ENCODE measurements around the gene SPON1.

The SPON1 gene

DNA sequence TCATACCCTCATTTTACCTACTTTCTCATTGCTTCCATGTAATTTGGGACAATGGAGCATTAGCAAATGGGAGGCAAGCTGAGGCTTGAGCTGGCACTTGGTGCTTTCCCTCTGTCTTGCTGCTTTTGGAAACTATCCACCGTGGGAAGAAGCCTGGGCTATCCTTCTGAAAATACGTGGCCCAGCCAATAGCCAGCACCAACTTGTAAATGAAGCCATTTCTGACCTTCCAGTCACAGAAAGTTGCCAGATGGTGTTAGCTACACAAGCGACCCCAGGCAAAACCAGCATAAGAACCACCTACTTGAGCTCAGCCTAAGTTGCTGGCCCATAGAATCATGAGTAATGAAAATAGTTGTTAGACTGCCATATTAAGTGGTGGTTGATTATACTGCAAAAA is 18.5 kb upstream of the SPON1 start:
- no peak for DNase-seq (ENCODE audit: low read depth in 2 of 2)

DNA sequence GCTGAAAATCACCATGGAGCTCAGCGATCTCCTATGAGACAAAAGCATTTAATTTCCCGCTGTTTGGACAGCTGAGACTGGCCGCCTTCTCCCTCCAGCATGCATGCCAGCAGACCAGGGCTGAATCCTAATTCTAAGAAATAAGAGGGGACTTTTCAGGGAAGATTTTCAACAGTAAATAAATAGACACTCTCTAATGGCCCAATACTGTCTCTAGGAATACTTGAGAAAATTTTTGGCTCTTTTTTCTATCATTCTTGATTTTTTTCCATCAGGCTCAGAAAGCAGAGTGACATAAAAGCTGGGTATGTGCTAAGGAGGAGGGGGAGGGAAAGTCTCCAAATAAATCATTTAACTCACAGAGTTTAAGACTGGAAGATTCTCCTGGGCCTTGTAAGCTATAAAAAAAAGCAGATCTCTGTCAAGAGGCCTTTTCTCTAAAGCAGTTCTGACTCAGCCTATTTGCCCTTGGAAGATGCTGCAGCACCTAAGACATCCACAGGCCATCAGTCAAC is 17.6 kb upstream of the SPON1 start:
- DNase-seq (ENCODE audit: low read depth in 2 of 2): no peak

DNA sequence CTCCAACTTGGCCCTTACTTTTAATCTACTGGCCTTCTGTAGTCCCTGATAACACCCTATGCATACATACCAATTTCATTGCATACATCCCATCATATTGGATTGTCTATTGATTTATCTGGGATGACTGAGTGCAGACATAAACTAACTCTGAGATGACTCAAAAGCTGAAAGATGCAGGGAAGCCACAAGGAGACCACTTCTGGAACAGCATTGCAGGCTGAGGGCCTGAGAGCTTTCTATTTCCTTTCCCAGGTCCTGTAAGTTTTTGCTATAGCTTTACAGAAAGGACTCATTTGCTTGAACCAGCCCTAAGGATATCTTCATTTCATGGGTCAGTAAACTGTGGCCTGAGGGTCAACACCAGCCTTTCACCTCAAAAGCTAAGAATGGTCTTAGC is 15.1 kb upstream of the SPON1 start:
- no peak for DNase-seq (ENCODE audit: low read depth in 2 of 2)

DNA sequence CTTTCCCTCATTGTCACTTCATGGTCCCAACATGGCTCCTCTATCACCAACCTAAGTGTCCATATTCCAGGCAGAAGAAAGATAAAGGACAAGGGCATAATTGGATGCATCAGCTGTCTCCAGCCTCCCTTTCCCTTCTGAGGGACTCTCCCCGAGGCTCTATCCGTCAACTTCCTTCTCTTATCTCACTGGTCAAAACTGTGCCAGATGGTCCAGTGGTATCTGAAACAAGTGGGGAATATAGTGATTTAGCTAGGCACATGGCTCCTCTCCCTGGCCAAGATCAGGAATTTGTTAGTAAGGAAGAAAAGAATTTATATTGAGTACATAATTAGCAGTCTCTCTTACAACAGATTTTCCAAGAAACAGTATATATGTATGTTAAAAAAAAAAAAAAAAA is 12.6 kb upstream of the SPON1 start:
- no peak for DNase-seq (ENCODE audit: low read depth in 2 of 2)

DNA sequence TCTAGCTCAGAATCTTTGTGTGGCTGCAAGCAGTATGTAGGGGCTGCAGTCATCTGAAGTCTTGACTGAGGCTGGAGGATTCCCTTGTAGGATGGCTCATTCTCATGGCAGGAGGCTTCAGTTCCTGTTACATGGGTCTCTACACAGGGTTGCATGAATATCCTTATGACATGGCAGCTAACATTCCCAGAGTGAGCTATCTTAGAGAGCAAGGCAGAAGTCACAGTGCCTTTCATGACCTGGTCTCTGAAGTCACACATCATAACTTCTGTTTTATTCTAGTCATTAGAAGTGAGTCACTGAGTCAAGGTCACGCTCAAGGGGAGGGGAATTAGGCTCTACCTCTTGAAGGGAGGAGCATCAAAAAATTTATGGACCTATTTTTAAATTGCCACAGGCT is 10.3 kb upstream of the SPON1 start:
- DNase-seq (ENCODE audit: low read depth in 2 of 2): no peak

DNA sequence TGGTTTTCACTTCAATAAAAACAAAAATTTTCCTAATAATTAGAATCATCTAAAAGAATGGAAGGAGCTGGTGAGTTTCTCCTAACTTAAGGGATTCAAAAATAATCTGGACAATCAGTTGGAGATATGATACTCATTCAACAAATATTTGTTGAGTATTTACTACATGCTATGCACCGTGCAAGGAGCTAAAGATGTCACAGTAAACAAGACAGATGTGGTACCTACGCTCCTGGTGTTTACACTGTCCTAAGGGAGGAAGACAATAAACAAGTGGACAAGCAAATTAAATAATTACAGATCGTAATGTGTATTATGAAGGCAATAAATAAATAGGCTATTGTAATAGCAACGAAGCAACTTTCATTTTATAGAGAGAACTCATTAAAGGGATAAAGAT is 9.9 kb upstream of the SPON1 start:
- no peak for DNase-seq (ENCODE audit: low read depth in 2 of 2)

DNA sequence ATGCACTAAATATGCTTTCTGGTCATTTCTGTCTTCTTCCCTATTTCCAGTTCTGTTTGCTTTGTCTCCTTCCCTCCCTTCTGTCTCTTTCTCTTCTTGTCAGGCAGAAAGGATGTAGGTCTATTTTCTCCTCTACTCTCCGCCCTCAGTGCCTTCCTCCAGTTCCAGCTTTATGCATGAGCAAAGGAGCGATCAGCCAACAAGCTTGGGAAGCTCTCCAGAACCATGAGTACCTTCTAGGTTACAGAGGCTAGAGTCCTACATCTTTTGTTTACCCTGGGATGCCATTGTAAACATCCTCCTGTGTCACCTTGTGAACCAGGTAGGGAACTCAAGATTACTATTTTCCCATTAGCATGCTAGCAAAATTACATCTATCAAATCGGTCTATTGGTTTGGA is 7.9 kb upstream of the SPON1 start:
- no peak for DNase-seq (ENCODE audit: low read depth in 2 of 2)

DNA sequence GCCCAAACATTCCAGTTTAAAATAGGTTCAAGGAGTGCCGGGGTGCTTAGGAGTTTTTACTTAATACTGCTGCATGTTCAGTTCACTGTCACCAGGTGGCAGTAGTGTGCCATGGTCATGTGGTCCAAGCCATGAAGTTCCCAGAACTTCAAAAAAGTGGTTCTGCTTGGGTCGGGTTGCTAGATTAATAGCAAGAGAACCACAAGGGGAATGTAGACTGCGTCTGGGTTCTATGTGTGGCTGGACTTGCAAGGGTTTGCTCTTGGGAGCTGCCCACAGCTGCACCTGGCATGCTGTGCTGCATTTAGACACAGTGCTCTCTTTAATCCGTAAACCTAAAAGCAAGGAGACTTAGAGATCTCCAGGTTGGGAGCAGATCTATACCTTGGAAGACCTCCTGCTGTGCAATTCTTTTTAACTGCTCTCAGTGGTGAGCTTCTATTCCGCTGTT is 6.5 kb upstream of the SPON1 start:
- peak; percentile 30 to 54 for DNase-seq (ENCODE audit: low read depth in 2 of 2)

DNA sequence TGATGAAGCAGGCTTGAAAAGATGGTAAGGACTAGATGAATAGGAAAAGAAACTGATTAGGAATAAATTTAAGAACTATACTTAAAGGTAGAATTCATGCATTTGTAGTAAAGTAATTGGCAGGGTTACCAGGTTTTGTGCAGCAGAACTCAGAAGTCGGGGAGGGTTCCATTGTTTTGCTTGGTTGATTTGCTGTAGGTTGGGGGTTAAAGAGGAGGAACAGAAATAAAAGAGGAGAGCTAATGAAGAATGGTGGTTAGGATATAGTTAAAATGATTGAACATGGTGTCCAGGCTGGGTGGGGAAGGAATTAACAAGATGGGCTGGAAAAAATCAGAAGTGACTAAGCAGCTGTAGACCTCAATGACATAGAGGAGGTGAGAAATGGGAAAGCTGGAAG is 5.5 kb upstream of the SPON1 start:
- DNase-seq (ENCODE audit: low read depth in 2 of 2): no peak

DNA sequence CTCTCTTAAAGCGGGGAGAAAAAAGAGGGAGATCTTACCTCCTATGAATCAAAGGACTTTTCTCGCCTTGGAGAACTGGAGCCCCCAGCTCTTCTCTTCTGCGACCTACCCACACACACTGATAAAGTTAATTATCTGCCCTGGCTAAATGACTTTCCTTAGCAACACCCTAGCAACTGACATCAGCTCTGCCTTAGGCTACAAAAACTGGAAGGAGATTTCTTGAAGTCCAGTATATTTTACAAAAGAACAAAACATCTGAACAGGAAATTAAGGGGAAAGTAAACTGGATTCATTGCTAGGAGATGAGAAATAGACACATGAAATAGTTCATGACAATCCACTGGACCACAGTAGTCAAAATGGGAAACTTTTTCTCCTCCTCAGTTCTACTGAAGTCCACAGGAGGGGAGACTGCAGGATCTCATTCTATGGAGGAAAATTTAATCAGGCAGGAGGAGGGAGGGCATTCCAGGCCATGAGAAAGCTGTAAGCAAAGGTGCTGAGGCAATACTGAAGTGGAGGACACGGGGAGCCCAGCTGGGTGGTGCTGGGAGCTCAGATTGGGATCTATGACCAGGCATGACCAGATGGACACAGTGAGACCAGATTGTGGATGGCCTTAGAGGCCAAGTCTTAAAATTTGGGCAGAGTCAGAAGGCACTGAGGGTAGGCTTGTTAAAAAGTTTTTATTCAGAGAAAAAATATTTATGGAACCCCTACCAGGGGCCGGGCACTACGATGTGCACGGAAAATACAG is 3.7 kb upstream of the SPON1 start:
- no peak for DNase-seq (ENCODE audit: low read depth in 2 of 2)

DNA sequence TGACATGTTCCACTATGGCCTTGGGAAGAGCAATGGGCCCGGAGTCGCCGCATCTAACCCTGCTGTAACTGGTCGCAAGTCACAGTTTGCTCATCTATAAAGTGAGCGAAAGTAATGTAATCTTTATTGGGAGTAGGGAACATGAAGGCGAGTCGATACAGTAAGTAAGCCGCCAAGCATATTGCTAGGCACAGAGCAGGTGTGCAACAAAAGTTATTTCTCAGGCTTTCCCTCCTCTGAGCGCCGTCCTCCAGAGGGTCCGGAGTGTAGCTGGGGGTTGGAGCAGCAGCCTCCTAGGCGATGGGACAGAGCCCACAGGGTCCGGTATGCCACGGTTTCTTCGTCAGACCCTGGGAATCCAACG is 343 bp upstream of the SPON1 start:
- DNase-seq (ENCODE audit: low read depth in 2 of 2): no peak

DNA sequence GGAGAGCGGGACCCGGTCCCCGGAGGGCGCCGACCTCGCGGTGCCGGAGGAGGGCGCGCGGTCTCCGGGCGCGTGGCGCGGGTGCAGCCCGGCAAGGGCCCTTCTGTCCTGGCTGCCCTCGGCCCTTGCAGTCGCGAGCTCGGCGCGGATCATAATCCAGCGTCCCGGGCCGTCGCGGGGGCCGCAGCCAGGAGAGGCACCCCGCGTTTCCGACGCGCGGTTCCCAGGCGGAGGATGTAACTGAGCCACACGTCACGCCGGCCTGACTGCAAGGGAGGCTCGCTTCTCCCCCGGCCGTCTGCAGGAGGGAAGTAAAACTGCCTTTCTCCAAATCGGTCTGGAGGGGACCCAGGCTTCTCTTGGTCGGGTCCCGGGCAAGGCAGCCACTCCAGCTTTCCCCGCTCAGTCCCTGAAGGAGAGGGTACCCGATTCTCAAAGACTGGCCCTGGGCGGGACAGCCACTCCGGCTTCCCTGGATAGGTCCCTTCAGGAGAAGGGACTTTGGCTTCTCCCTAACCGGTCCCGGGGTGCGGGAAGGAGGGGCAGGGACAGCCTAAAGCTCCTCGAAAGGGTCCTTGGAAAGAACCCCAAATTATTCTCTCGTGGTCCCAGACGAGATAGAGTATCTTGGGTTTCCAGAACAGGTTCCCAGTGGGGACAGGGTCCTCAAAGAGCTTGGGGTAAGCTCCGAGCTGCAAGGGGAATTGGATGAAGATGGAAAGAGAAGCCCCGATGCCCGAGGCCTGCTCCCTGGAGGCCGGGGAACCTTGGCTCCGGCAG is 836 bp downstream of the SPON1 start:
- peak in 1 of 2 donors; percentile 18 for DNase-seq (ENCODE audit: low read depth in 2 of 2)

DNA sequence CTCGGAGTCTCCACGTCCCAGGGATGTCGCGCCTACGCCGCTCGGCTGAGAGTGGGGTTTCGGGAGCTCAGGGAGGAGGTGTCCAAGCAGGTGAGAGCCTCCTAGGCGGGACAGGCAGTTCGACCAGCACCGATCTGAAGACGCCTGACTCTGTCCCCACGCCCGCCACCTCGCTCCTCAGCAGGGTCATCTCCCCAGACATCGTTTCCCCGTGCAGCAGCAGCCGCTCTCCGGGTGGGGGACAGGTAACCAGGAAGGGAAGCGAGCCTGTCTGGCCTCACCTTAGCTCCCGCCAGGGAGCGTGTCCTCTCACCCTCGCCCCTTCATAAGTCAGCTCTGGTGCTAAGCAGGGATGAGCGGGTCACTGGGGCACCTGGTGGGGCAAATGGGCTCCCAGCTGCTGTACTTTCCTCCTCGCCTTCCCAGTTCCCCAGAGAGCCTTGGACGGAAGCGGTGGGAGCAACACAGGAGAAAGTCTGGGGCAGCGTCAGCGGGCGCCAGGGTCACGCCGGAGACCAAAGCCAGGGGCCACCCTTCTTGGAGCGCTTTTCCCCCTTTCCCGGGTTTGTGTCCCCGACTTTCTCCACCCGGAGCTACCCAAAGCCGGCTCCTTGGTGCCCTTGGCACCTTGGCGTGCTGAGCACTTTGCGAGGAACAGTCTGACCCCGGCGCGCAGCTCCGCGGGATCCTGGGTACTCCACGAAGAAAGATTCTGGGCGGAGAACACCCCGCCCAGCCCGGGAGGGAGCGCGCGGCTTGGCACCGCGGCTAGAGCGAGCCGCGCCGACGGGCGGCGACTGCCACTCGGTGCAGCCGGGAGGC is 1.6 kb downstream of the SPON1 start:
- DNase-seq (ENCODE audit: low read depth in 2 of 2): no peak

DNA sequence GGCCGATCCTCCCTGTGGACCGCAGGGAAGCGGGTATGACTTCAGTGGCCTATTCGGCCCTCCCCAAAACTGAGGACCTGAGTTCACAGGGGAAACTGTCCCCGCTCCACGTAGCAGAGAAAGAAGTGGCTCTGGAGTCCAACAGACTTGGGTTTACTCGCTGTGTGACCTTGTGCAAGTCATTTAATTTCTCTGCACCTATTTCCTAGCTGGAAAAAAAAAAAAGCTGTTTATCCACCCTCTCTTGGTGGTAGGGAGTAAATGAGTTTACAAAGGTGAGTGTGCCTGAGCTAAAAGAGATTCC is 2.2 kb downstream of the SPON1 start:
- no peak for DNase-seq (ENCODE audit: low read depth in 2 of 2)

DNA sequence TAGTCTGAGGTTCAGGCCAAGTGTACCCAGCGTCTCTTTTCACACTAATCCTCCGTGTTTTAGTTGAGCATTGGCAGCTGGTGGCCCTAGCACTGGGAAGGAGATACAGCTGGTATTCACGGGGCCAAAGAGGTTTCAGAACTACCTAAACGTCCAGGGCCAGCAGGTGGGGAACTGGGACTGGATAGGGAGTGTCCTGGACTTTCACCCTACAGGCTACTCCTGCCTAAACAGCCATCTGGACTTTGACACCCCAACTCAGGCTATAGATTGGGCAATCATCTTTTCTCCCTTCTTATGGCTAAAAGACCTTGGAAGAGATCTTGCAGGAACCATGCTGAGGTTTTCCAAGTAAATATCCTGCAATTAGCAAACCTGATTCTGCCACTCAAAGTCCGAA is 2.8 kb downstream of the SPON1 start:
- no peak for DNase-seq (ENCODE audit: low read depth in 2 of 2)

DNA sequence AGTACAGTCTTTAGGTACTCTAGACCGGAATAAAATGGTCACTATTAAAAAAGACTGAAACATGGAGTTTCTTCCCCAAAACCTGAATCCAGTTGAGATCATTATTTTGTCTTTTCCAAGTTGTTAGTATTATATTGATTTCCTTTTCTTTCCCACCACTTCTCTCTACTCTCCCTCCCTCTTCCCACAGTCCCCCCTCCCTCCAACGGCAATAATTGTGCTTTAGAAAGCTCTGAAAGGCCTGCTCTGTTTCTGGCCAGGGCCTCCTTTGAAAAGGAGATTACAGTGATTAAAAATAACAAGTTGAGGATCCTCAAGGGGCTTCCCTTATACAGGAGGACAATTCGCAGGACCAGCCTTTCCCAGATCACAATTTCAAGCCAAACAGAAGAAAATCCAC is 3.5 kb downstream of the SPON1 start:
- no peak for DNase-seq (ENCODE audit: low read depth in 2 of 2)

DNA sequence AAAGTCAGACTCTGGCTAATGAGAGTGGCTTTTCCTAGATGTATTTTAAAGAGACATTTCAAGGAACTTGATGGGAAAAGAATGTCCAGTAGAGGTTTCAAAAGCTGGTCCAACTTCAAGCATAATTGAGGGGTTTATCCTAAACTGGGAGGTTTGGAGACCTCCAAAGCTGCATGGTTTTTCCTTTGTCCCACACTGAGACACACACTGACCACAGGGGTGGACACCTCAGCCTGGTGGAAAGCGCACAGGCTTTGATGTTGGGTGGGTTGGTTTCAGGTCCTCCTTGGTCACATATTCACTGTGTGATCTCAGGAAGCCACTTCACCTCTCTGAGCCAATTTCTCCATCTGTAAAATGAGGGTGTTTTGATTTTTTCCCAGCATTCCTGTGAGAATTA is 4.0 kb downstream of the SPON1 start:
- no peak for DNase-seq (ENCODE audit: low read depth in 2 of 2)

DNA sequence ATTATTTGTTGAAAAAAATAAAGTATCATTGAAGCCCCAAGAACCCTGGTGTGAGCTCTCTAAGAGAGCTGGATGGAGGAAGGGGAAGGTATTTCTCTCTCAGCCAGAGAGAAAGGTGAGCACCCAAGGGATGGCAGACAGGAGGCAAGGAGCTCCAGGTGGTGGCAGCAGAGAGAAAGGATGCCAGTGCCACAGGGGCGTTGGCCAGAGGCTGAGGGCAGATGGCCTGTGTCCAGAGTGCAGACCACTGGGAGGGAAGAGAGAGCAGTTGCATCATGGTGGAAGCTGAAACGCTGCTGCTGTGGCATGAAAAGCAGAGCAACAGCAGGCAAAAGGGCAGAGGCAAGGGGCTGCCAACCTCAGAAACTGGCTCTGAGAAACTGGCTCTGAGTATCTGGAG is 8.5 kb downstream of the SPON1 start:
- no peak for DNase-seq (ENCODE audit: low read depth in 2 of 2)

DNA sequence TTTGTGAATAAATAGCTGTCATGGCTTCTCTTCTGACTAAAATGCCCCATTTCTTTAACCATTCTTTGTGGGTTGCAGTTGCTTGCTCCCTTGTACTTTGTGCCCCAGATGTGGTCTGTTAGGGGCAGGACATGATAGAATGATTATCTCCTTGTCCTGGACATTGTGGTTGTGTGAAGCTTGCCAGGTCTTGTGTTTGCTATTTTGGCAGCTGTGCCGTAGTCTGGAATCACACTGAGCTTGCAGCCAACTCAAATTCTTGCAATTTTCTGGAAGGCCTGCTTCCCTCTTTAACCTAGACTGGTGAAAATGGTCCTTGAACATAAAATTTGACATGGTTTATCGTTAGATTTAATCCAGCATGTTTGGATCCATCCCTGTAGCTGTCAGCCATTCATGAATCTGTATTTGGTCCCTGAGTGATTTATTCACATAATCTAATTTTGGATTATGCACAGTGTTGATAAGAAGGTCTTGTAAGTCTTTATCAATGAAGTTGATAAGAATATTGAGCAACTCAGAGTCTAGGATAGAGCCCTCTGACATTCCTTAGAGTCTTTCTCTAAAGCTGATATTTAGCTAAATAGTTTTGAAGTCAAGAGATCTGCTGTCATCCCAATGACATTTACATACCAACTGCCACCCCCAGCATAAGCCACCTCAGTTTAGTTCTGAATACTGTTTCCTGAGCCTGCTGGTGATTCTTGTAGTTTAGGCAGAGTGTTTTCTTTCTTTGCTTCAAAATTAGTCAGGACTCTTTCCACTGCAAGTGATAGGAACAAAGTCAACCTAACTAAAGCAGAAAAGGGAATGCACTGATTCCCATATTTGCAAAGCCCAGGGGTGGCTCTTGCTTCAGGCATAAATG is 9.8 kb downstream of the SPON1 start:
- no peak for DNase-seq (ENCODE audit: low read depth in 2 of 2)

DNA sequence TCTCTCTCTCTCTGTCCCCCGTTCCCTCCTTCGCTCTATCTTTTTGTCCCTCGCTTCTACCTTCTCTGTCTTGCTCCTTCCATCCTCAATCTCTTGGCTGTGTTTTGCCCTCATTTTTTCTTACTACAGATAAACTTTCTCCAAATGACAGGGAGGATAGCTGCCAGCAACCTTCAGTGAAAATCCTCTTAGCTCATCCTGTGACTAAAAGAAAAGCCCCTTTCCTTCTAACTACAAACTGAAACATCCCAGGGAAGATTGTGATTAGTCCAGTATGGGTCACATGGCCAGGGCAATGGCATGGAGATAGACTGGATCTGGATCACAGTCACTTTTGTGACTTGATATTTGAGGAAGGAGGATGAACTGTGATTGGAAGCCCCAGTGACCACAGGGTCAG is 10.4 kb downstream of the SPON1 start:
- no peak for DNase-seq (ENCODE audit: low read depth in 2 of 2)

DNA sequence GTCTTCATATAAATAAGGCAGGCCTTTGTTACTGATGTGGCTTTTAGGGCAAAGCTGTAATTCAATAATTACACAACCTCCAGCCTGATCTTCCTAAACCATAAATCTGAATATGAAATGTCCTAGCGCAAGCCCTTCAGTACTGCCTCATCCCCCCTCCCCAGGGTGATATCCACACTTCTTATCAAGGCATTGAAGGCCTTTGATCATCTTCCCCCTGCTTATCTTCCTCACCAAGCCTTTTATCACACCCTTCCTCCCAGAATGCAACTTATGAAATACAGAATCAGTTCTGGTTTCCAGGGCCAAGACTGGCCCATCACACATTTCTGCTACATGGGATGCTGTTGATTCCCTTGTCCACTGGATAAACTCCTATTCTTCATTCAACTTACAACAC is 12.1 kb downstream of the SPON1 start:
- DNase-seq (ENCODE audit: low read depth in 2 of 2): no peak
